GM12878 (cell line): ENCODE data around the gene SLC6A8. TPM values are rescaled to one million over a fixed set of nuclear protein-coding genes. Genes with fewer than 3 reads are reported as not detected.

Experiments
- ATAC-seq: fragments of 200-7000 bp; cut with Tn5 transposase; 3 replicates; pipeline ENCODE4 v1.9.1; 2020; ENCODE audit warnings: mild to moderate bottlenecking, moderate library complexity
- BruUV-seq: library from RNA; stranded (reverse); fragments of 400-500 nt; replicated peaks from 2 replicates; lab custom pipeline; 2021; lab: Mats Ljungman, UMichigan
- CTCF ChIA-PET: fragments of 300-600 bp; sonication (Branson Sonifier 250); formaldehyde crosslinking; extraction: SDS; loops from one replicate; lab custom pipeline; 2021; ENCODE audit warnings: inconsistent platforms; lab: Yijun Ruan, JAX
- POLR2A ChIA-PET: fragments of 350-600 bp; formaldehyde crosslinking; extraction: SDS; loops from one replicate; lab custom pipeline; 2021; ENCODE audit warnings: inconsistent platforms; lab: Charles Lee
- RAD21 ChIA-PET: fragments of 300-600 bp; sonication (Branson Sonifier 250); formaldehyde crosslinking; loops from one replicate; lab custom pipeline; 2023; ENCODE audit warnings: antibody characterized with exemption; ENCODE audit not compliant: unreplicated experiment; lab: Charles Lee
- SMC1A ChIA-PET: fragments of 300-600 bp; sonication (Branson Sonifier 250); formaldehyde crosslinking; loops from one replicate; lab custom pipeline; 2023; ENCODE audit not compliant: unreplicated experiment, uncharacterized antibody; lab: Charles Lee
- DNase-seq: peaks from one replicate; pipeline ENCODE4 v3.0.0-alpha.2; 2011; ENCODE audit warnings: low read depth, low spot score
- FAIRE-seq: peaks from 3 replicates; lab custom pipeline; 2011; peaks lifted over from hg19 to GRCh38; lab: Jason Lieb, UNC
- H2AFZ ChIP-seq: 2 replicates; pipeline ENCODE4 v1.6.0; 2011; ENCODE audit warnings: low read depth, low read length, control low read depth; ENCODE audit not compliant: control insufficient read depth
- H3K27ac ChIP-seq: 2 replicates; pipeline ENCODE4 v1.5.1; 2011; ENCODE audit warnings: control low read depth; ENCODE audit not compliant: control insufficient read depth, insufficient read depth
- H3K27me3 ChIP-seq, 2 experiments: replicated peaks in 1 of 2; 2 replicates each; pipeline versions ENCODE4 v1.6.0 to v1.6.1; 2011; ENCODE audit warnings: low read length in 1 of 2; ENCODE audit not compliant: control insufficient read depth in 2 of 2, insufficient read depth in 2 of 2
- H3K36me3 ChIP-seq, 2 experiments: 2 replicates each; pipeline ENCODE4 v1.5.1; 2011; ENCODE audit warnings: low read length in 1 of 2; ENCODE audit not compliant: control insufficient read depth in 2 of 2, insufficient read depth in 2 of 2
- H3K4me1 ChIP-seq: 2 replicates; pipeline ENCODE4 v1.6.1; 2011; ENCODE audit warnings: mild to moderate bottlenecking, low read length, moderate library complexity, mixed read lengths; ENCODE audit not compliant: control insufficient read depth, insufficient read depth
- H3K4me2 ChIP-seq: 2 replicates; pipeline ENCODE4 v1.6.0; 2011; ENCODE audit warnings: control low read depth; ENCODE audit not compliant: control insufficient read depth, insufficient read depth
- H3K4me3 ChIP-seq: fragments of 200-600 bp; sonication (generic); 2 replicates; pipeline ENCODE4 v1.5.1; 2016
- H3K79me2 ChIP-seq: 2 replicates; pipeline ENCODE4 v1.6.0; 2011; ENCODE audit warnings: low read length; ENCODE audit not compliant: control insufficient read depth, insufficient read depth
- H3K9ac ChIP-seq: 2 replicates; pipeline ENCODE4 v1.8.0; 2011; ENCODE audit warnings: low read length, control low read depth, mixed read lengths; ENCODE audit not compliant: control insufficient read depth, insufficient read depth
- H3K9me3 ChIP-seq: replicated peaks from 3 replicates; pipeline ENCODE4 v1.5.1; 2011; ENCODE audit warnings: mild to moderate bottlenecking, low read length; ENCODE audit not compliant: control insufficient read depth, insufficient read depth
- H4K20me1 ChIP-seq: 2 replicates; pipeline ENCODE4 v1.6.0; 2011; ENCODE audit not compliant: control insufficient read depth, insufficient read depth
- CBX5 ChIP-seq: sonication (generic); IDR thresholded peaks from 2 replicates; pipeline ENCODE4 v1.6.1; 2016; ENCODE audit warnings: low read depth, moderate library complexity, mild to moderate bottlenecking, inconsistent platforms
- GABPA ChIP-seq: IDR thresholded peaks from 2 replicates; pipeline ENCODE4 v1.6.1; 2014; ENCODE audit warnings: antibody characterized with exemption, low read depth, mild to moderate bottlenecking, inconsistent platforms
- IKZF1 ChIP-seq: fragments of 450-650 bp; conservative IDR thresholded peaks from 2 replicates; pipeline ENCODE4 v1.6.1; 2017; ENCODE audit warnings: antibody characterized with exemption, mild to moderate bottlenecking
- MTA3 ChIP-seq: IDR thresholded peaks from 2 replicates; pipeline ENCODE4 v1.6.1; 2012; ENCODE audit warnings: low read length, inconsistent platforms, borderline replicate concordance
- RELA ChIP-seq: fragments of 450-650 bp; IDR thresholded peaks from 2 replicates; pipeline ENCODE4 v1.8.0; 2014; ENCODE audit warnings: borderline replicate concordance; ENCODE audit not compliant: partially characterized antibody
- SMAD1 ChIP-seq: fragments of 450-650 bp; IDR thresholded peaks from 2 replicates; pipeline ENCODE4 v1.6.1; 2018; ENCODE audit warnings: mild to moderate bottlenecking, low read depth; ENCODE audit not compliant: partially characterized antibody
- SMC3 ChIP-seq: IDR thresholded peaks from 2 replicates; pipeline ENCODE4 v1.6.1; 2011; ENCODE audit warnings: low read length, improper control_type of control experiment, borderline replicate concordance
- USF2 ChIP-seq: IDR thresholded peaks from 2 replicates; pipeline ENCODE4 v1.6.1; 2011; ENCODE audit warnings: low read depth, low read length, improper control_type of control experiment, borderline replicate concordance
- WGBS: methylation state at CpG from one replicate; pipeline ENCODE4 v1.1.6; 2016; ENCODE audit warnings: low lambda C conversion rate; ENCODE audit not compliant: insufficient replicate concordance, insufficient coverage; ENCODE audit errors: missing lambda C conversion rate; 5-methylcytosine and 5-hydroxymethylcytosine counted together
- in situ Hi-C: fragments of 300-500 bp; cut with MboI; formaldehyde crosslinking; loops from 9 replicates; pipeline ENCODE4 v1.14.3; 2018; ENCODE audit warnings: mixed read lengths
- intact Hi-C: fragments of 100-400 bp; cut with micrococcal nuclease; formaldehyde crosslinking; loops from one replicate; pipeline ENCODE4 v1.14.2; 2022; ENCODE audit not compliant: unreplicated experiment
- polyA plus RNA-seq, 11 experiments: library from polyadenylated mRNA; depleted of rRNA in 4 of 11; unstranded in 6 of 11; stranded (reverse) in 5 of 11; fragments of >200 nt; fragmentation: Nextera tagmentation in 4 of 11; fragmentation: Illumina TruSeq in 1 of 11; extraction: Ambion mirVana in 4 of 11; extraction: Trizol in 1 of 11; gene quantifications; 1 replicate in 1 of 11; 2 replicates in 10 of 11; pipeline versions ENCODE4 v1.2.1 to v1.2.3, GENCODE V29; 2011 to 2016; ENCODE audit warnings: inconsistent platforms in 2 of 11, missing spikeins in 2 of 11, low read depth in 1 of 11
- total RNA-seq, 4 experiments: library from RNA; depleted of rRNA in 3 of 4; stranded (reverse); fragments of >200 nt in 3 of 4; fragmentation: Illumina TruSeq in 1 of 4; extraction: Trizol in 1 of 4; gene quantifications; 2 replicates each; pipeline versions ENCODE4 v1.2.1 to v1.2.3, GENCODE V29; 2013 to 2021

The SLC6A8 gene
- total and polyA plus RNA-seq, 10 of the 15 experiments (the other 5 are each of a cell fraction or from before 2014, with no cell fraction given), result 0.01 to 0.72 (median 0.17) TPM; not detected in 6

- BruUV-seq, result no TSS peak
- no peaks in the 10 kb centered on the region for H4K20me1 ChIP-seq
- ChIA-PET SMC1A (no interaction called here), CTCF (no interaction called here), RAD21 (no interaction called here), POLR2A (no interaction called here)
- H3K9ac ChIP-seq, result no peak overlapping the region
- H3K4me2 ChIP-seq, result no peak overlapping the region
- ATAC-seq (no peak), FAIRE-seq (no peak), DNase-seq (no peak)
- no peaks in the 10 kb centered on the region for H3K79me2 ChIP-seq
- no peak for TF ChIP-seq SMC3
- no peak for TF ChIP-seq MTA3
- no peak for TF ChIP-seq USF2
- TF ChIP-seq CBX5, result no peak
- no peak for TF ChIP-seq SMAD1
- TF ChIP-seq RELA, result no peak
- TF ChIP-seq GABPA, result no peak
- TF ChIP-seq IKZF1, result no peak
- WGBS, result 87% methylated on average over 26 of the region's 27 CpGs
- H3K27me3 ChIP-seq, result no peaks in the 10 kb centered on the region
- intact Hi-C loops, result no loop called here
- no peak overlapping the region for H3K27ac ChIP-seq
- H2AFZ ChIP-seq, result no peak overlapping the region
- in situ Hi-C loops, result loop anchor here (10.0 kb wide), 2 partner anchors 47 to 63 kb away; partner anchors contain the start of genes PNCK and SRPK3
- no peaks in the 10 kb centered on the region; the same call in 2 of the 3 replicates for H3K9me3 ChIP-seq
- no peaks in the 10 kb centered on the region for H3K4me1 ChIP-seq
- H3K4me3 ChIP-seq, result no peak overlapping the region
- H3K36me3 ChIP-seq, result no peaks in the 10 kb centered on the region
These were observed 50.4 kb downstream of the SLC6A8 start for GRCh38 chrX:153738056-153738605.
